Fibroblast of lung (primary cell): Measurements from ENCODE around the gene GAREM2. TPM values are rescaled to one million over a fixed set of nuclear protein-coding genes. Genes with fewer than 3 reads are reported as not detected.

Experiments
- DNase-seq, 2 donors: peaks; one replicate each; pipeline versions ENCODE4 v3.0.0 to v3.0.0-alpha.2; 2010; ENCODE audit warnings: low read depth in 2 of 2
- H2AFZ ChIP-seq: 2 replicates; pipeline ENCODE4 v1.5.1; 2012; ENCODE audit warnings: low read length, control low read depth, inconsistent platforms
- H3K27ac ChIP-seq: 2 replicates; pipeline ENCODE4 v1.5.1; 2011; ENCODE audit warnings: low read length, control low read depth; ENCODE audit not compliant: insufficient read depth
- H3K27me3 ChIP-seq: 2 replicates; pipeline ENCODE4 v1.5.1; 2011; ENCODE audit warnings: mild to moderate bottlenecking, low read length; ENCODE audit not compliant: control insufficient read depth, insufficient read depth
- H3K36me3 ChIP-seq: 2 replicates; pipeline ENCODE4 v1.5.1; 2011; ENCODE audit warnings: low read length; ENCODE audit not compliant: control insufficient read depth, insufficient read depth
- H3K4me1 ChIP-seq: 2 replicates; pipeline ENCODE4 v1.5.1; 2011; ENCODE audit warnings: low read length; ENCODE audit not compliant: control insufficient read depth, insufficient read depth; ENCODE audit errors: extremely low read depth
- H3K4me2 ChIP-seq: 2 replicates; pipeline ENCODE4 v1.5.1; 2011; ENCODE audit warnings: low read length, control low read depth; ENCODE audit not compliant: insufficient read depth; ENCODE audit errors: extremely low read depth
- H3K4me3 ChIP-seq, 4 experiments: fragments of 200-600 bp in 1 of 4; sonication (generic) in 1 of 4; replicated peaks in 1 of 4; 2 replicates each; pipeline ENCODE4 v1.5.1; 2011 to 2016; ENCODE audit warnings: low read length in 4 of 4, low read depth in 3 of 4, mild to moderate bottlenecking in 3 of 4, control low read depth in 2 of 4, inconsistent platforms in 1 of 4, mixed read lengths in 1 of 4; ENCODE audit not compliant: insufficient read depth in 1 of 4; ENCODE audit errors: control extremely low read depth in 1 of 4
- H3K79me2 ChIP-seq: 2 replicates; pipeline ENCODE4 v1.5.1; 2012; ENCODE audit warnings: mild to moderate bottlenecking, low read length, inconsistent platforms; ENCODE audit not compliant: control insufficient read depth, insufficient read depth
- H3K9ac ChIP-seq: 2 replicates; pipeline ENCODE4 v1.5.1; 2011; ENCODE audit warnings: mild to moderate bottlenecking, low read length, control low read depth; ENCODE audit not compliant: insufficient read depth
- H3K9me3 ChIP-seq: 2 replicates; pipeline ENCODE4 v1.5.1; 2012; ENCODE audit warnings: low read depth, low read length; ENCODE audit not compliant: control insufficient read depth, insufficient read depth
- H4K20me1 ChIP-seq: 2 replicates; pipeline ENCODE4 v1.5.1; 2011; ENCODE audit warnings: low read length; ENCODE audit not compliant: control insufficient read depth, insufficient read depth; ENCODE audit errors: extremely low read depth
- EZH2 ChIP-seq: IDR thresholded peaks from 2 replicates; pipeline ENCODE4 v1.5.1; 2012; ENCODE audit warnings: low read length, control low read depth, mild to moderate bottlenecking; ENCODE audit errors: missing control alignments
- polyA plus RNA-seq, 2 donors: library from polyadenylated mRNA; depleted of rRNA in 1 of 2; stranded (reverse) in 1 of 2; unstranded in 1 of 2; fragments of >200 nt; gene quantifications; 2 replicates each; pipeline ENCODE4 v1.2.1, GENCODE V29; 2011 to 2012; ENCODE audit warnings: missing spikeins in 1 of 2
- total RNA-seq: library from RNA; depleted of rRNA; stranded (reverse); fragments of >200 nt; gene quantifications from 2 replicates; pipeline ENCODE4 v1.2.1, GENCODE V29; 2014
- TF ChIP-seq, protein P1 (sequence below), 2 donors: IDR thresholded peaks in 1 of 2; conservative IDR thresholded peaks in 1 of 2; 1 replicate in 1 of 2; 2 replicates in 1 of 2; pipeline ENCODE4 v1.5.1; 2011 to 2012; ENCODE audit warnings: low read length in 2 of 2, control low read depth in 1 of 2, inconsistent platforms in 1 of 2, low read depth in 1 of 2, mild to moderate bottlenecking in 1 of 2

GAREM2 gene
- total and polyA plus RNA-seq, 2 donors (not counting 1 experiment from before 2014, with no cell fraction given) = 0.66 to 1.6 TPM

DNA sequence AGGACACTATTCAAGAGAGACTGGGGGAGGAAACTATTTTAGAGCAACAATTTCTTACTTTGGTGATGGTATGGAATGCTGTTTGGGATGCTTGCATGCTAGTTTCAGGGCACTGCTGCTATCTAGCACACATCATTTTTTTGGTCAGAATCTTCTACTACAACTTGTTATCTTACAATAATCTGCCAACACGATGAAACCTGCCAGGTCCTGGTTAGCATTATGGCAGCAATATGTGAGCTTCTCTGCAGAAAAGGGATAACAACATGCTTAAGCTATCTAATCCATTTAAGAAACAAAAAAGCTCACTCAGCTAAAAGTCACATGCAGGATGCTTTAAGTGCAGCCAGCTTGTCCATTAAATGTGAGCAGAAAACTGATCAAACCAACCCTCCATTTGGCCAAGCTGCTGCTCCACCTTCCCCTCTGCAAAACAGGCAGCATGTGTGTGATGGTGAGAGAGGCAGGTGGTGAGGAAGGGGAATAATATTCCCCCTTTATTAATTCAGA is 30.1 kb downstream of the GAREM2 start:
- no peak overlapping the region for H3K4me2 ChIP-seq
- no peak overlapping the region for H2AFZ ChIP-seq
- H3K9ac ChIP-seq = no peak overlapping the region
- H4K20me1 ChIP-seq = no peaks in the 10 kb centered on the region
- H3K9me3 ChIP-seq = no peaks in the 10 kb centered on the region
- H3K4me3 ChIP-seq = no peak overlapping the region
- no peak for DNase-seq
- H3K79me2 ChIP-seq = no peaks in the 10 kb centered on the region
- no peak overlapping the region for H3K27ac ChIP-seq
- no peak for TF ChIP-seq EZH2
- H3K4me1 ChIP-seq = no peaks in the 10 kb centered on the region
- H3K36me3 ChIP-seq = peaks cover 6% of the 10 kb centered on the region
- no peaks in the 10 kb centered on the region for H3K27me3 ChIP-seq

DNA sequence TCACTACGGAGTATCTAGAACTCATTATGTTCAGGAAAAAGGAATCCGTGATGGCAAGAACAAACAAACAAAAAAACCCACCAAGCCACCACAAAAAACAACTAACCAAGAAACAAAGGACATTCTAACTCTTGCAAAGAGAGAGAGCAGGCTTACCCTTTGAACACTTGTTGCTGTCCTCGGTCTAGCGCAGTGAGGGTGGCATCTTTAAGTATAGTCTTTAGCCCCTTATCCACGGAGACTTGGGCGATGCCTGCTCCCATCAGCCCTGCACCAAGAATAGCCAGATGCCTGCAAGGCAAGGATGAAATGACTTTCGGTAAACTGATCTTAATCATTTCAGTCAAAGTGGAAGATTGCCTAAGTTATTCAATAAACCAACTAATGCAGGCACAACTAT is 31.0 kb downstream of the GAREM2 start:
- H3K27ac ChIP-seq = no peak overlapping the region
- no peaks in the 10 kb centered on the region for H3K27me3 ChIP-seq
- no peak overlapping the region for H3K4me2 ChIP-seq
- no peak for TF ChIP-seq EZH2
- TF ChIP-seq, protein P1, sequence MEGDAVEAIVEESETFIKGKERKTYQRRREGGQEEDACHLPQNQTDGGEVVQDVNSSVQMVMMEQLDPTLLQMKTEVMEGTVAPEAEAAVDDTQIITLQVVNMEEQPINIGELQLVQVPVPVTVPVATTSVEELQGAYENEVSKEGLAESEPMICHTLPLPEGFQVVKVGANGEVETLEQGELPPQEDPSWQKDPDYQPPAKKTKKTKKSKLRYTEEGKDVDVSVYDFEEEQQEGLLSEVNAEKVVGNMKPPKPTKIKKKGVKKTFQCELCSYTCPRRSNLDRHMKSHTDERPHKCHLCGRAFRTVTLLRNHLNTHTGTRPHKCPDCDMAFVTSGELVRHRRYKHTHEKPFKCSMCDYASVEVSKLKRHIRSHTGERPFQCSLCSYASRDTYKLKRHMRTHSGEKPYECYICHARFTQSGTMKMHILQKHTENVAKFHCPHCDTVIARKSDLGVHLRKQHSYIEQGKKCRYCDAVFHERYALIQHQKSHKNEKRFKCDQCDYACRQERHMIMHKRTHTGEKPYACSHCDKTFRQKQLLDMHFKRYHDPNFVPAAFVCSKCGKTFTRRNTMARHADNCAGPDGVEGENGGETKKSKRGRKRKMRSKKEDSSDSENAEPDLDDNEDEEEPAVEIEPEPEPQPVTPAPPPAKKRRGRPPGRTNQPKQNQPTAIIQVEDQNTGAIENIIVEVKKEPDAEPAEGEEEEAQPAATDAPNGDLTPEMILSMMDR (conservative IDR thresholded peaks at IDR 0.05 in 1 of 2, IDR thresholded peaks at IDR 0.05 in 1 of 2; ENCODE audit: low read depth in 1 of 2, low read length in 2 of 2) = no peak
- peaks cover 8% of the 10 kb centered on the region for H3K36me3 ChIP-seq
- H3K79me2 ChIP-seq = no peaks in the 10 kb centered on the region
- H3K9me3 ChIP-seq = no peaks in the 10 kb centered on the region
- no peak for DNase-seq
- no peak overlapping the region for H3K4me3 ChIP-seq
- no peaks in the 10 kb centered on the region for H3K4me1 ChIP-seq
- H3K9ac ChIP-seq = no peak overlapping the region
- H4K20me1 ChIP-seq = no peaks in the 10 kb centered on the region
- no peak overlapping the region for H2AFZ ChIP-seq

DNA sequence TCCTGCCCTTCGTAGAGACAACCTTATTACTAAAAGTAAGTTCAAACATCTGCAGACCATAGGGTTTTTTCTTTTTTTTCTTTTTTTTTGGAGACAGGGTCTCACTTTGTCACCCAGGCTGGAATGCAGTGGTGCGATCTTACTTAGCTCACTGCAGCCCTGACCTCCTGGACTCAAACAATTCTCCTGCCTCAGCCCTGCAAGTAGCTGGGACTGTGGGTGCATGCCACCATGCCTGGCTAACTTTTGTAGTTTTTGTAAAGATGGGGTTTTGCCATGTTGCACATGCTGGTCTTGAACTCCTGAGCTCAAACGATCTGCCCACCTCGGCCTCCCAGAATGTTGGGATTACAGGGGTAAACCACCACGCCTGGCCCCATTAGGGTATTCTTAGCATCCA is 39.1 kb downstream of the GAREM2 start:
- peaks cover 9% of the 10 kb centered on the region for H3K36me3 ChIP-seq

More for the DNA sequence above, 39.1 kb downstream of the GAREM2 start:
- H3K27ac ChIP-seq = no peak overlapping the region
- no peaks in the 10 kb centered on the region for H3K79me2 ChIP-seq
- no peak overlapping the region for H3K4me3 ChIP-seq
- H2AFZ ChIP-seq = no peak overlapping the region
- TF ChIP-seq, protein P1 (conservative IDR thresholded peaks at IDR 0.05 in 1 of 2, IDR thresholded peaks at IDR 0.05 in 1 of 2; ENCODE audit: low read depth in 1 of 2, low read length in 2 of 2) = no peak
- TF ChIP-seq EZH2 = no peak
- H3K4me2 ChIP-seq = no peak overlapping the region
- H3K27me3 ChIP-seq = no peaks in the 10 kb centered on the region
- no peaks in the 10 kb centered on the region for H4K20me1 ChIP-seq
- no peaks in the 10 kb centered on the region for H3K4me1 ChIP-seq
- no peaks in the 10 kb centered on the region for H3K9me3 ChIP-seq
- no peak overlapping the region for H3K9ac ChIP-seq
- no peak for DNase-seq
